ENCODE data around the gene SPRY1.
A peak's percentile ranks its signal among the peaks of the same experiment; 100 is the strongest.

Gene SPRY1

DNA sequence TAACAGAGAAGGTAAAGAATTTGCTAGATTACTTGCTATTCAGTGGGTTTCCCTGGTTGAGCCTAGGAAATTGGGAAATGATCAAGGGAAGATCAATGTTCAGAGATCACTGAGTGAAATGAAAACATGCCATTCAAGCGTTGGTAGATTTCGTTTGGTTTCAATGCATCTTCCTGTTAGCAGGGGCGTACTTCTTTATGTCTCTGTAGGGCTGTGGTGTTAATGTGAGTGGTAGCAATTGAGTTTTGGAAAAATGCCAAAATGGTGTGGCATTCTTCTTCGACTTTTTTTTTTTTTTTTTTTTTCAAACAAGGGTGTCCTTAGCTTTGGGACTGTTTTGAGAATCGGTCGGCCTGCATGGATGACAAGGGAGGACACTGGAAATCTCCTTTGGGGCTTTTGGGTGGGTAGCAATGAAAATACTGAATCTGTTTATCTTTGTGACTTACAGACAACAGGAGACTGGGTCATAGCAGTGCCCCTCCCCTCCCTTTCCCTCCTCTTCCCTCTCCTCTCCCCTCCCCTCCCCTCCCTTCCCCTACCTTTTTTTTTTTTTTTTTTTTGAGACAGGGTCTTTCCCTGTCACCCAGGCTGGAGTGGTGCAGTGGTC is 50.4 kb downstream of the SPRY1 start:
- peak; percentile 17 for DNase-seq

DNA sequence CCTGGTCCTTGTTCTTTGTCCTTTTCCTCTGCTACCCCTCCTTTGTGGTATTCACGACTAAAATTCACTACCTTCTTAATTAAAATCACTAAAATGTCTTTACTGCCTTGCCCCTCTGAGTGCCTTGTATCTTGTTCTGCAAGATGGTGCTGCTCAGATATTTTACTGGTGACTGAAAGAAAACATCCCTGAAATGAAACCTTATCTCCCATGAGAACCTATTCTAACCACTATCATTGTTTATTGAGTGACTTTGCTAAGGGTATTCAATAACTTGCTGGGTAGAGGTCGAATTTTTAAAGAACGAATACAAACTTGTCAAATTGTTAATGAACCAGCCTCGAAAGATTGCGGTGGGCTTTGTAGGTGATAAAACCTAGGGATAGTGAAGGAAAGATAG is 52.8 kb downstream of the SPRY1 start:
- no peak for DNase-seq

DNA sequence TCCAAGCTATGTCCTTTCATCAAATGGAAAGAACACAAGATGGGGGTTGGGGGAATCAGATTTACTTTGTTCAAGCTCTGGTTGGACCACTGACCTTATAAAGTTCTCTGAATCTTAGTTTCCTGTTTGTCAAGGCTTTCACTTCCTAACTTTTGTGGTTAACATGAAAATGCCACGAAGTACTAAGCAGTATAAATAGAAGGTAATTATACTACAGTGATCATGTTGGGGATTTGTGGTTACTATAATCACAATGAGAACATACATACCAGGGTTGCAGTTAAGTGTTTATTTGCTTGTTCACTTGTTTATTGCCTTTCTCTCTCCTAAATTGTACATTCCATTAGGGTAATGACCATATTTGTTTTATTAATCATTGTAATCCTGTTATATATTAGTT is 53.2 kb downstream of the SPRY1 start:
- no peak for DNase-seq

DNA sequence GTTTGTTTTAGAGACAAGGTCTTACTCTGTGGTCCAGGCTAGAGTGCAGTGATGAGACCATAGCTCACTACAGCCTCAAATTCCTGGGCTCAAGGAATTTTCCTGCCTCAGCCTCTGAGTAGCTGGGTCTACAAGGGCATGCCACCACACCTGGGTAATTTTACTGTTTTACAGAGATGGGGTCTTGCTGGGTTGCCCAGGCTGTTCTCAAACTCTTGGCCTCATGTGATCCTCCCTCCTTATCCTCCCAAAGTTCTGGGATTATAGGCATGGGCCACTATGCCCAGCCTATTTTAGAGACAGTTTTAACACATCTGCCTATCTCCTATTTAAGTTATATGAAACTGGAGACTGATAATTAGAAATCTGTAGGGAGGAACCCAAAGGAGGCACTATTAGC is 53.8 kb downstream of the SPRY1 start:
- DNase-seq = no peak

DNA sequence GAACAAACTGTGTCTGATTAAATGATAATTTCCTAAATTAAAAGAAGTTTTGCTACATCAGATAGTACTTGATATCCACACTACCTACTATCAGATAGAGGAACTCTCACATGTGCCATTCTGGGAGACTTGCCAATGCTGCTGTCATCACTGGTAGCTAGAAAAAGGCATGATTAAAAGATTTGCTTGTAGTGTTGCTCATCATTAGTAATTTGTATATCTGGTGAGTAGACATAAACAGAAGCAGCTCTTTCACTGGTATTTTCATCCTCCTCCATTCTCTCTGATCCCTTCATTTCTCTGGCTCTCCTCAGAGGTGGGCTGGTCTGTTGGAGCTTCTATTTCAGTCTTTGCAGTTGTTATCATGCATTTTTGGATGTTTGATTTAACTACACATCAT is 56.0 kb downstream of the SPRY1 start:
- DNase-seq = no peak

DNA sequence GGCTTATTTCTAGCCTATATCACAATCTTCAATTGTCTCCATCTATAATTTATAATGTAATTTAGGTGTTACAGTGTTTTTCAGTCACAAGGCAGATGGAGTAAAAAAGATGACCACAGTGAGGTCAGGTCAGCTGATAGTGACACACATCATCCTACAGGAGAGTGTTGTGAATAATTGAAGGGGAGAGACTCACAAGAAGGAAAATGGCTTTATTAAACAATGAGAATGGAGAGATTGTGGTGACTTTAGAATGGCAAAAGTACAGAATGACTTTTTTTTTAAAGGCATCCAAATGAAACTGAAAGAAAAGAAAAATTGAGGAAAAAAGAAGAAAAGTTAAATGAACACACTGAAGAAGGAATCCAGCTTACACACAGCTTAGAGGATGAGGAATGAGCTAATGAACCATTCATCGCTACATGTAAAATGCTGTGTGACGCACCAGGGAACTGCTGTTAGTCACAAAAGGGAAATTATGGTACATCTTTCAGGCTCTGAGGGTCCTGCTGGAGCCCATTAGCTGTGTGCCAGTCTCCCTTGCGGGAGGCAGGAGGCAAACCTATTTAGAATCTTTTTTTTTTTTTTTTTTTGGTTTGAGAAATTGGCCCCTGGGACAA is 56.6 kb downstream of the SPRY1 start:
- no peak for DNase-seq
